HUDEP-2 (cell line): ENCODE measurements around the gene RFX7.
"Not testable (repeated sequence)": the region's sequence is repeated elsewhere in the genome, so short reads cannot be mapped to it uniquely, and the experiment has no call there.

Experiments
- DNase-seq, 76 experiments: peaks; one replicate each; lab custom pipeline; 2025; ENCODE audit not compliant: unreplicated experiment in 76 of 76; lab: John Stamatoyannopoulos, UW

RFX7 gene

GRCh38 chr15:56243163-56244037 lies at the start of gene RFX7:
Gene RFX7, minus strand, starts transcription at chr15:56243879. Its CDS starts 594 bp downstream, at chr15:56243285.
- DNase-seq: peak in 62 of 76 experiments; percentile 3 to 75 (median 47)

DNA sequence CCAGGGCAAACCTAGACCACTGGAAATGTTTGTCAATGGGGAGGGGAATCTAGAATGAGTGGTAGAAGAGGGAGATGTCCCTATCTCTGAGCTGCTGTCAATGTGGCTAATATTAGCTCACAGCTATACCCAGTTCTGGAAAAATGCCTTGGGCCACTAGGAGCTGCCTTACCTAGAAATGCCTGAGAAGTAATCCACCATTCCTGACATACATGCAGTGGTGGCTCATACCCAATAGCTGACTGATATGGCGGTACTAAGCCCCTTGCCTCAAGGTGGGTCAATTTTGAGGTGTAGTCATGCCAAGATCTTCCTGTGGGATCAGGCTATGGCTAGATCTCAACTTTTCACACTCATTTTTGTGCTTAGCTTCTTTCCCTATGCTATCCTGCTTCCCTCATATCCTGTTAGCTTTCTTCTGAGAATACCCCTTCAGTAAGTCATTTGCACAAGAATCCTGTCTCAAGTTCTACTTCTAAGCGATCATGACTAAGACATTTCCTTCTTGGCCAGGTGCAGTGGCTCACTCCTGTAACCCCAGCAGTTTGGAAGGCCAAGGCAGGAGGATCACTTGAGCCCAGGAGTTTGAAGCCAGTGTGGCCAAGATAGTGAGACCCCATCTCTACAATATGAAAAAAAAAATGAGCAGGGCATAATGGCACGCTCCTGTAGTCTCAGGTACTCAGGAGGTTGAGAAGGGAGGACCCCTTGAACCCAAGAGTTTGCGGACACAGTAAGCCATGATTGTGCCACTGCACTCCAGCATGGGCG lies 49.1 kb upstream of the RFX7 start:
- no peak for DNase-seq

DNA sequence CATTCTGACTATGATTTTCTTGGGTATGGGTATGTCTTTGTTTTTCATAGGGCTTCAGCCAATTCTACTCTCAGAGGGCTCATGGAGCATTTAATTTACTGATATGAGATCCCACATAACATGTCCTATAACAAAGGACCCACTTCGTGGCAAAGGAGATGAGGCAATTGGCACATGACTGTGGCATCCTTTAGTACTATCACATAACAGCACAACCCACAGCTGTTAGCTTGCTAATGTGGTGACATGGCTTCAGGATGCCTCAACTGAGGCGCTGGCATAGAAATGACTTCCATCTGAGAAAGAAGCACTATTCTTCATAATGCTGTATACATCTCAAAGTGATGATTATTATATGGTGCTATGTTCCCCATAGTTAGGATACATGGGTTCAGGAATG lies 48.1 kb upstream of the RFX7 start:
- no peak for DNase-seq

- peak in 4 of 76 experiments; percentile 1 to 12 (median 5) for DNase-seq
Measured at GRCh38 chr15:56286213-56286612, 42.5 kb upstream of the RFX7 start.

GRCh38 chr15:56281145-56281544 lies 37.5 kb upstream of the RFX7 start:
- no peak for DNase-seq

DNA sequence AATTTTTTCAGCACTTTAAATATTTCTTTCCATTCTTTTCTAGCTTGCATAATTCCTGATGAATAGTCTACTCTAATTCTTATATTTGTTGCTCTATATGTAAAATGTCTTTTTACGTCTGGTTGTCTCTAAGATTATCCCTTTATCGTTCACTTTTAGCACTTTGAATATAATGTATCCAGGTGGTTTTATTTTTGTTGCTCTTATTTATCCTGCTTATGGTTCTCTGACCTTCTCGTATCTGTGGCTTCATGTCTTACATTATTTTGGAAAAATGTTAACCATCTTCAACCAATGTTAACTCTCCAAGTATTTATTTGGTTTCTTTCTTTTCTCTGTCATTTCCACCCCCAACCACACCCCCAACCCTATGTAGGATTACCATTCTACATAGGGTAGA lies 30.0 kb upstream of the RFX7 start:
- no peak for DNase-seq

DNA sequence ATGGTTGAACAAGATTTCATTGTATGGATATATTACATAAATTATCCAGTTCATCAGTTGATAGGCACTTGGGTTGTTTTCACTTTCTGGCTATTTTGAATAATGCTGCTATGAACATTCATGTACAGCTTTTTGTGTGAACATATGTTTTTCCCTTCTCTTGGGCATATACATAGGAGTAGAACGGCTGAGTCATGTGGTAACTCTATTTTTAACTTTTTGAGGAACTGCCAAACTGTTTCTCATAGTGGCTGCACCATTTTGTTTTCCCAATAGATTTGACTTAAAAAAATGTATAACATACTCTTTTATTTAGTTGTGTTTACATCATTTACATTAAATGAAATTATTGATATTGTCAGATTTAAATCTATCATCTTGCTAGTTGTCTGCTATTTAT lies 28.8 kb upstream of the RFX7 start:
- DNase-seq: no peak

DNA sequence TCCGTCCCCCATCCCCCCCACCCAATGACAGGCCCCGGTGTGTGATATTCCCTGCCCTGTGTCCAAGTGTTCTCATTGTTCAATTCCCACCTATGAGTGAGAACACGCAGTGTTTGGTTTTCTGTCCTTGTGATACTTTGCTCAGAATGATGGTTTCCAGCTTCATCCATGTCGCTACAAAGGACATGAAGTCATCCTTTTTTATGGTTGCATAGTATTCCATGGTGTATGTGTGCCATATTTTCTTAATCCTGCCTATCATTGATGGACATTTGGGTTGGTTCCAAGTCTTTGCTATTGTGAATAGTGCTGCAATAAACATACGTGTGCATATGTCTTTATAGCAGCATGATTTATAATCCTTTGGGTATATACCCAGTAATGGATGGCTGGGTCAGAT lies 22.8 kb upstream of the RFX7 start:
- not testable (repeated sequence) for DNase-seq

DNA sequence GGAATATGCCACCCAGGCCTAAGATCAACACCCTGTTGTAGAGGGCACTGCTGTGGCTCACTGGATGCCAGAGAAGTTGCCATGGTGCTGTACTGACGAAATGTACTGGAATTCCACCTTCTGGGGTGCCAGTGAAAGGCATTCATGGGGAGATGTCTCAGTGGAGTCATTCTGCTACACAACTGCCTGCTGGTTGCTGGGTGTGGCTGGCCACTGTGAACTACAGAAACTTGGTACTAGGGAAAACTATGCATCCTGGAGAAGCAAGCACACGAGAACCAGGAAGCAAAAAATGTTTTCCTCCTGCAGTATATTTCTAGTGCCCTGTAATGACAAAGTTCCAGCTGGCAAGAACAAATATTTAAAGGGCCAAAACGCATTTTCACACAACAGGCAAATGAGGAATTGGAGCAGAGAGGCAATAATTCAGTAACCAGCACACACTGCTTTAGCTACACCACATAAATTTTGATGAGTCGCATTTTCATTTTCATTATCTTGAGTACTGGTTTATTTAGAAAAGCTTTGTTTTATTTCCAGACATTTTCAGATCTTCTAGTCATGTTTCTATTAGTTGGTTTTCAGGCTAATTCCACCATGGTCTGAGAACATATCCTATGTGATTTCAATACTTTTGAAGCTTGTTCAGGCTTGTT lies 18.3 kb upstream of the RFX7 start:
- no peak for DNase-seq

DNA sequence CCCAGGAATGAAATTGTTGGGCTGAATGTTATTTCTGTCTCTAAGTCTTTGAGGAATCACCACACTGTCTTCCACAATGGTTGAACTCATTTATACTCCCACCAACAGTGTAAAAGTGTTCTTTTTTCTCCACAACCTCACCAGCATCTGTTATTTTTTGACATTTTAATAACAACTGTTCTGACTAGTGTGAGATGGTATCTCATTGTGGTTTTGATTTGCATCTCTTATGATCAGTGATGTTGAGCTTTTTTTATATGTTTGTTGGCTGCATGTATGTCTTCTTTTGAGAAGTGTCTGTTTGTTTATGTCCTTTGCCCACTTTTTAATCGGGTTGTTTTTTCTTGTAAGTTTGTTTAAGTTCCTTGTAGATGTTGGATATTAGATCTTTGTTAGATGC lies 13.6 kb upstream of the RFX7 start:
- not testable (repeated sequence) for DNase-seq

- DNase-seq: no peak
Measured at GRCh38 chr15:56254265-56254664, 10.6 kb upstream of the RFX7 start.

- DNase-seq: no peak
Measured at GRCh38 chr15:56252386-56252785, 8.7 kb upstream of the RFX7 start.

DNA sequence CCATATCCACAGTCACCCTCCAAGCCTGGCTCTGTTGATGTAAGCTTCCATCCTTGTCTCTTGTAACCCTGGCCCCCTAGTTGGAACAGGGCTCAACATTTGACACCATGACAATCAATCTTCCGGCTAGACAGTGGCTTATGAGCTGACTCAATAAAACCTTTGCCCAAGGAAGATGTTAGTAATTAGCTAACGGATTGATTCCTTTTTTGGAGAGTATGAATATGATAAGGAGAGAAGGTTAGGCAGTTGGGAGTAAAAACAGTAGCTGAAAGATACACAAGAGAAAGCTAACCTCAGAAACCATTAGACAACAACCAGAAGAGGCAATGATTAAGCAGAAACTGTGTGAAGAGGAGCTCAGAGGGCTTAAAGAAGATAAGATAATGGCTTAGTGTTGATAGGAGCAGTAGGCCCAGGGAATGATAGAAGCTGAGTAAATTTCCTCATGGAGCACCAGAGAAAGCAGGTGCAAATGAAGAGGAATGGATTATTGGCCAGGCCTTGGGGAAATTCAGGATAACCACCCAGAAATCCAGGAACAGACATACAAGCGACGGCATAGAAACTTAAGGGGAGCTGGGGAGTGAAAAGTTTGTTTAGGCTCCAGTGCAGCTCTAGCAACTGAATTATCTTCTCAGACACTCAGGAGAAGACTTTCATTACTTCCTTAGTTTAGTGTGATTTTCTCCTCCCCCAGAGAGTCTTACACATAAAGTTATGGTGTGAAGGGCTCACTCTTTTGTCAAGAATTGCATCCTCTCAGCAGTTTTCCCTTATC lies 7.8 kb upstream of the RFX7 start:
- peak in 26 of 76 experiments; percentile 8 to 63 (median 30) for DNase-seq

DNA sequence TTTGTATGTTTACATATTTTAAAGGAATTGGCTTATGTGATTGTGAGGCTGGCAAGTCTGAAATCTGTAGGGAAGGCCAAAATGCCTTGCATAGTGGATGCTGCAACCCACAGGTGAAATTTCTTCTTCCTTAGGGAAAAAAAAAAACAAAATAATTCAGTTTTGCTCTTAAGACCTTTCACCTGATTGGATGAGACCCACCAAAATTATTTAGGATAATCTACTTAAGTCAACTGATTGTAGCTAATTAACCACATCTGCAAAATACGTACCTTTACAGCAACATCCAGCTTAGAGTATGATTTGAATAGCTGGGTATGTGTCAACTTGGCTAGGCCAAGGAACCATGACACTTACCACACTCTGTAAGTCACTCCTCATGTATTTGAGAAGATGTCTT lies 6.9 kb upstream of the RFX7 start:
- DNase-seq: no peak

- peak in 20 of 76 experiments; percentile 2 to 56 (median 25) for DNase-seq
Measured at GRCh38 chr15:56249092-56249491, 5.4 kb upstream of the RFX7 start.

DNA sequence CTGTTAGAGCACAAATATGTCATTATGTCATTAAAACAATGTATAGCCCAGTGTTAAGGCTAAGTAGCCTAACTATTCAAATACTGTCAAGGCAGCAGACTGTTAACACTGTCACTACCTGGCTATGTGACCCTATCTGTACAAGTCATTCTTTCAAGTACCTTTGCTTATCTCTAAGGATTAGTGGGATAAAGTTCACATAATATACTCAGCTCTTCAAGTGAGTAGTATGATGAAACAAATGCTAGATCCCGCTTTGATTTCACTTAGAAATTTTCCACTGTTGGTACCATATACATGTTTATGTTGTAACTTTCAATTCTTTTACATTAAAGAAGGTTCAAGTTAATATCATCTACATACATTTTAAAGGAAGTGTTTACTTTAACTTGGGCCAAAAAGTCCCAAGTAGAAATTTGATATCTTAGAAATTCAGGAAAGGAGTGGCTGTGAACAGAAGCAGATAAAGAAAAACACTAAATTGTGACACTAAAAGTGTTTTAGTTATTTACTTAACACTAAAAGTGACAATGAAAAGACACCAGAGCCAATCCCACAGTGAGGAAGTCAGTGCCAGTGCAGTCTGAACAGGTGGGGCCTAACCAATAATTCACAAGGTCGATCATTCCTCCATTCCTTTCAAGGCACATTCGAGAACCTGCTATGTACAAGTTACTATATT lies 4.8 kb upstream of the RFX7 start:
- DNase-seq: no peak

- DNase-seq: no peak
Measured at GRCh38 chr15:56247266-56247665, 3.6 kb upstream of the RFX7 start.

DNA sequence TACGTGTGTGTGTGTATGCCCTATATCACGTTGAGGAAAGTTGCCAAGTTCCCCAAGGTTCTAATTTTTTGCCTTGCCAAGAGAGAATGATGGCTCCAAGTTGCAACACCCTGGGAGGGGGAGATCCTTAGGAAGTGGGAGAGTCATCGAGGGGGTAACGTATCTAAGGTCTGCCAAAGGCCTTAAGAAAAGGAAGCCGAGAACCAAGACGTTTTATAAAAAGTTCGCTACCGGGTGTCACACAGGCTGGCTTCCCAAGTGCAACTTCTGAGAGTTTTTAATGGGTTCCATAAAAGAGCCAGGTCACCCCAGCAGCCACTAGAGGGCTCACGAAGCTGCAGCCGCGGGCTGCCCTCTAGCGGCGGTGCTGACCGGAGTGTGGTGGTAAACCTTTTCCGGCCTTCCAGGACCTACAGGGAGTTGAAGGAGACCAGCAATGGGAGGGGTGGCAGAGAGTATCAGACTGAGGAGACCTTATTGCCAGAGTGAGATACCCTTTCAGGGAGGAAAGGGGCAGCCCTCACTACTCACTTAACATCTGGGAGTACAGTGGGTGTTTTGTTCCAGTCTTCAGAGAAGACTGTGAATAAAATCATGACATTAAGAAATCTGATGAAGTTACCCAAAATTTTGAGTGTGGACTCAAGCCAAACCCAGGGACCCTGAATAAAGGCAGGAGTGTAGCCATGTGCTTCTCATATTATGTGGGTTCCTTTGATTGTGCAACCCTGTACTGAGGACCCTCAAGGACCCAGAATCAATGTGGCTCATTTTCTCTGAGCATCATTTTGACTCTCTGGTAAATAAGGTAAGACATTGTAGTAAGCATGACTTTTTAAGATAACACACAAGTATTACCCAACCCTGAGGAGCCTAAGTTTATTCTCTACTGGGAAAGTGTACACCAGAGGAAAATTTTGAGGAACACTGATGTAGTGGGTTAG lies 2.5 kb upstream of the RFX7 start:
- peak in 74 of 76 experiments; percentile 24 to 92 (median 81) for DNase-seq
